Activated naive CD8-positive, alpha-beta T cell treated with anti-CD3 and anti-CD28 coated beads, Interleukin-2, amount 10 ng/mL, durations not matched to agents 7 days and 5 days (primary cell): ENCODE measurements around the gene POLE. TPM values are rescaled to one million over a fixed set of nuclear protein-coding genes. Genes with fewer than 3 reads are reported as not detected.
A peak's percentile ranks its signal among the peaks of the same experiment; 100 is the strongest.

Experiments
- ATAC-seq: fragments of 150-1000 bp; cut with Tn5 transposase; one replicate; pipeline ENCODE4 v1.10.0; 2021; ENCODE audit warnings: low read depth, moderate library complexity
- POLR2A ChIA-PET: fragments of 350-600 bp; sonication (Branson Sonifier 250); formaldehyde crosslinking; loops from one replicate; lab custom pipeline; 2021; ENCODE audit warnings: antibody characterized with exemption; lab: Charles Lee
- DNase-seq: peaks from one replicate; pipeline ENCODE4 v3.0.0; 2021
- H3K27ac Mint-ChIP-seq: one replicate; pipeline ENCODE4 v1.8.0; 2022; ENCODE audit warnings: mild to moderate bottlenecking, mixed read lengths
- H3K27me3 Mint-ChIP-seq: one replicate; pipeline ENCODE4 v1.8.0; 2022; ENCODE audit warnings: mild to moderate bottlenecking, moderate library complexity, mixed read lengths
- H3K36me3 Mint-ChIP-seq: one replicate; pipeline ENCODE4 v1.8.0; 2021; ENCODE audit warnings: mild to moderate bottlenecking, mixed read lengths
- H3K4me1 Mint-ChIP-seq: one replicate; pipeline ENCODE4 v1.8.0; 2021; ENCODE audit warnings: mixed read lengths
- H3K4me3 Mint-ChIP-seq: one replicate; pipeline ENCODE4 v1.8.0; 2022; ENCODE audit warnings: mild to moderate bottlenecking, moderate library complexity, mixed read lengths
- H3K9me3 Mint-ChIP-seq: one replicate; pipeline ENCODE4 v1.8.0; 2021; ENCODE audit warnings: mixed read lengths
- total RNA-seq, 2 experiments: library from RNA; stranded (reverse); gene quantifications; one replicate each; pipeline ENCODE4 v1.2.3, GENCODE V29; 2021

The POLE gene
- total RNA-seq, 2 experiments from 2014 or later = 168 TPM

GRCh38 chr12:132647858-132648257 lies 39.3 kb downstream of the POLE start:
- H3K4me3 Mint-ChIP-seq = no peak overlapping the region
- POLR2A ChIA-PET = no interaction called here
- H3K9me3 Mint-ChIP-seq = no peaks in the 10 kb centered on the region
- no peak overlapping the region for H3K27ac Mint-ChIP-seq
- DNase-seq = no peak
- no peak for ATAC-seq
- peaks cover 20% of the 10 kb centered on the region for H3K36me3 Mint-ChIP-seq
- H3K27me3 Mint-ChIP-seq = no peaks in the 10 kb centered on the region
- peaks cover 6% of the 10 kb centered on the region for H3K4me1 Mint-ChIP-seq

DNA sequence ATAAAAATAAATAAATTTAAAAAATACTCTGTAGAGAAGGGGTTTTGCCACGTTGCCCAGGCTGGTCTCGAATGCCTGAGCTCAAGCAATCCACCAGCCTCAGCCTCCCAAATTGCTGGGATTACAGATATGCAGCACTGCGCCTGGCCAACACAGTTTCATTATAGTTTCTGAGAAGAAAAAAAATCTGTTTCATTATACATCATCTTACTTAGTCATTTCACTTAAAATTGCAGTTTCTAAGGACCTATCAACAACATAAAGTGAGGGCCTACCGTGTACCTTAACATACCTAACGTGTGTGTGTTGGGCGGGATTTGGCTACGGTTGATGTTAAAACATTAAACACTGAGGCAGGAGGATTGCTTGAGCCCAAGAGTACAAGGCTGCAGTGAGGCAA lies 40.3 kb downstream of the POLE start:
- ATAC-seq (no peak), DNase-seq (no peak)
- Mint-ChIP-seq H3K27ac (no peak overlapping the region), H3K36me3 (peaks cover 16% of the 10 kb centered on the region), H3K27me3 (no peaks in the 10 kb centered on the region), H3K9me3 (no peaks in the 10 kb centered on the region), H3K4me1 (peaks cover 3% of the 10 kb centered on the region), H3K4me3 (no peak overlapping the region)
- POLR2A ChIA-PET = no interaction called here

DNA sequence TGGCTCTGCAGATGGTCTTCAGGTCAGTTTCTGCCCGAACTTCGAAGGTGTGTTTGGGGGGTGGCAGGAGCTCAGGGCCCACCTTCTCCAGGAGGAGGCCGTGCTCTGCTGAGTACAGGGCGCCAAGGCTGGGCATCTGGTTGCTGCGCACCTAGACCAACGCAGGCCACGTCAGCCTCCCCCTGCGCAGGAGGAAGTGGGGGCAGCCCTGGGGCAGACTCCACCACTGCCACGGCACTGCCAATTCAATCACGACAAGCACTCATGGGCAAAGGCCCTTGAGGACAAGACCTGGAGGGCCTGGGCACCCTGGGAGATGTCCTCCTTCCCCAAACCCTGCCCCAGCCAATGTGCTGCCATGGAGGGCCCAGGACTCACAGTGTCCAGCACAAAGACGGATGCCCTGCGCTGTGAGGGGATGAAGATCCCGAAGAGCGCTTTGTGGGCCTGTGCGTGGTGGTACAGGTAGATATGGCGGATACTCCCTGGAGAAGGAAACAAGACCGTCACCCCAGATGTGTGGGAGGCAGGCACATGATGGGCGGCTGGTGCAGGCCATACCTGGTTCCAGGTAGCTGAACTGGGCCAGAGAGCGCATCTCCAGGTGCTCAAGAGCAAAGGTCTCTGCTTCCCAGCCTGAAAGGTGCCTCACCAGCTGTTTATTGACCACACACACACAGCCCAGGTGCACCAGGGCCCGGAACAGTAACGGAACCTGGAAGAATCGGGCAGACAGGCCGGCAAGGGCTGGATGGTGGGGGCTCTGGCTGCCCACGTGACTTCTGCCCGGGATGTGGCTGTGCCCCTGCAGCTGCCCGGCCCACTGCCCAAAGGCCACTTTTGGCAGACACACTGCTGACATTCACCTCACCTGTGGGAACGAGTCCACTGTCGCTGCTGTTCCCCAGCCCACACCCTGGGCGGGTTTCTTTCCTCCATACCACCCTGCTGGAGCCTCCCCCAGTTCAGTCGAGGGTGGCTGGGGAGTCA lies 44.0 kb downstream of the POLE start:
- no peaks in the 10 kb centered on the region for H3K27me3 Mint-ChIP-seq
- H3K4me3 Mint-ChIP-seq = no peak overlapping the region
- H3K4me1 Mint-ChIP-seq = peaks cover 8% of the 10 kb centered on the region
- no peak for ATAC-seq
- no peaks in the 10 kb centered on the region for H3K9me3 Mint-ChIP-seq
- peaks cover 22% of the 10 kb centered on the region for H3K36me3 Mint-ChIP-seq
- POLR2A ChIA-PET = interaction anchor here (0.7 kb wide), 1 partner anchor 75 kb away, joined by 4 read pairs; no protein-coding TSS in a partner anchor
- H3K27ac Mint-ChIP-seq = peak overlapping the region; percentile 30
- DNase-seq = no peak

DNA sequence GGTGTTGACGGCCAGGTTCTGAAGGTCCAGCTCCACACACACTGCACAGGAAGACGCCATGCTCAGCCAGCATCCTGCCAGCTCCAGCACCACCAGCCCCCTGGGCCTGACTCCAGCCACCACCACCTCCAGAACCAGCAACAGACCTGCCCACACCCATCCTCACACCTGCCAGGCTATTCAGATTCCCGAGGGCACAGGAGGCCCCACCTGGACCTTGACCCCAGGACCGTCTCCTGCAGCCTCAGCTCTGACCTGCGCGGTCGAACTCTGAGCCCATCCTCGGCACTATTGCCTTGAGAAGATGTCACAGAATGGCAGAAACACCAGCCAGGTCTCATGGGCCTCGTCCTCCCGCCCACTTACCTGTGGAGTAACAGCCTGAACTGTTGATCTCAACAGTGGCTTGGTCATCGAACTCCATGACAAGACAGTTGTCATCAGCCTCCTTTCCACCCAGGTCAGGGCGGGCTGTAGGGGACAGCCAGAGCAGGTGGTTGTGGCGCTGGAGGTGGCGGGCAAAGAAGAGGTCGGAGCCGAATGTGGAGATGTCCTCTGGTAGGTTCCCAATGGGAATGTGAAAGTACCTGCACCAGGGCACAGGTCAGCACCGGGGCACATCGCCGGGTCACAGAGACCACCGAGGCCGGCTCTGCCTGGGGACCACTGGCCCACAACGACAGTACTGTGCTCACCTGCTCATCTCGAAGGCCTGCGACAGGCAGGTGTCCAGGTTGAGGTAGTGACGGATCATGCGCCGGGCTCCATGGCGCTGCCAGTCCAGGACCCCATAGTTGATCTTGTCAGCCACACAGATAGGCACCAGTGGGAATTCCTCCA lies 45.1 kb downstream of the POLE start:
- H3K36me3 Mint-ChIP-seq = peaks cover 23% of the 10 kb centered on the region
- no peak for ATAC-seq
- no peak overlapping the region for H3K4me3 Mint-ChIP-seq
- no peak overlapping the region for H3K27ac Mint-ChIP-seq
- no peaks in the 10 kb centered on the region for H3K9me3 Mint-ChIP-seq
- no peaks in the 10 kb centered on the region for H3K27me3 Mint-ChIP-seq
- no peak for DNase-seq
- POLR2A ChIA-PET = no interaction called here
- H3K4me1 Mint-ChIP-seq = peaks cover 14% of the 10 kb centered on the region

- DNase-seq (no peak), ATAC-seq (no peak)
- Mint-ChIP-seq H3K27ac (no peak overlapping the region), H3K4me1 (peaks cover 14% of the 10 kb centered on the region), H3K27me3 (no peaks in the 10 kb centered on the region), H3K36me3 (peaks cover 24% of the 10 kb centered on the region), H3K9me3 (no peaks in the 10 kb centered on the region), H3K4me3 (no peak overlapping the region)
- POLR2A ChIA-PET = no interaction called here
Observed at GRCh38 chr12:132640936-132641335, 46.2 kb downstream of the POLE start.

- ATAC-seq = no peak
- no peak overlapping the region for H3K27ac Mint-ChIP-seq
- peaks cover 29% of the 10 kb centered on the region for H3K36me3 Mint-ChIP-seq
- H3K27me3 Mint-ChIP-seq = no peaks in the 10 kb centered on the region
- H3K4me1 Mint-ChIP-seq = peaks cover 14% of the 10 kb centered on the region
- no peaks in the 10 kb centered on the region for H3K9me3 Mint-ChIP-seq
- POLR2A ChIA-PET = no interaction called here
- DNase-seq = no peak
- no peak overlapping the region for H3K4me3 Mint-ChIP-seq
Observed at GRCh38 chr12:132639956-132640520, 47.1 kb downstream of the POLE start.

GRCh38 chr12:132638541-132639408 lies 48.4 kb downstream of the POLE start:
- Mint-ChIP-seq H3K9me3 (no peaks in the 10 kb centered on the region), H3K27me3 (no peaks in the 10 kb centered on the region), H3K4me3 (no peak overlapping the region), H3K27ac (no peak overlapping the region), H3K36me3 (peaks cover 33% of the 10 kb centered on the region), H3K4me1 (peaks cover 15% of the 10 kb centered on the region)
- DNase-seq (no peak), ATAC-seq (peak; percentile 16)
- POLR2A ChIA-PET = interaction anchor here (1.1 kb wide), 1 partner anchor 71 kb away, joined by 3 read pairs; the partner anchor contains the start of gene PGAM5

- Mint-ChIP-seq H3K4me3 (no peak overlapping the region), H3K4me1 (peaks cover 15% of the 10 kb centered on the region), H3K27me3 (no peaks in the 10 kb centered on the region), H3K36me3 (peaks cover 37% of the 10 kb centered on the region), H3K27ac (no peak overlapping the region), H3K9me3 (no peaks in the 10 kb centered on the region)
- POLR2A ChIA-PET = interaction anchor here (0.7 kb wide), 1 partner anchor 629 kb away, joined by 4 read pairs; no protein-coding TSS in a partner anchor
- ATAC-seq (no peak), DNase-seq (no peak)
Observed at GRCh38 chr12:132637811-132638210, 49.3 kb downstream of the POLE start.

DNA sequence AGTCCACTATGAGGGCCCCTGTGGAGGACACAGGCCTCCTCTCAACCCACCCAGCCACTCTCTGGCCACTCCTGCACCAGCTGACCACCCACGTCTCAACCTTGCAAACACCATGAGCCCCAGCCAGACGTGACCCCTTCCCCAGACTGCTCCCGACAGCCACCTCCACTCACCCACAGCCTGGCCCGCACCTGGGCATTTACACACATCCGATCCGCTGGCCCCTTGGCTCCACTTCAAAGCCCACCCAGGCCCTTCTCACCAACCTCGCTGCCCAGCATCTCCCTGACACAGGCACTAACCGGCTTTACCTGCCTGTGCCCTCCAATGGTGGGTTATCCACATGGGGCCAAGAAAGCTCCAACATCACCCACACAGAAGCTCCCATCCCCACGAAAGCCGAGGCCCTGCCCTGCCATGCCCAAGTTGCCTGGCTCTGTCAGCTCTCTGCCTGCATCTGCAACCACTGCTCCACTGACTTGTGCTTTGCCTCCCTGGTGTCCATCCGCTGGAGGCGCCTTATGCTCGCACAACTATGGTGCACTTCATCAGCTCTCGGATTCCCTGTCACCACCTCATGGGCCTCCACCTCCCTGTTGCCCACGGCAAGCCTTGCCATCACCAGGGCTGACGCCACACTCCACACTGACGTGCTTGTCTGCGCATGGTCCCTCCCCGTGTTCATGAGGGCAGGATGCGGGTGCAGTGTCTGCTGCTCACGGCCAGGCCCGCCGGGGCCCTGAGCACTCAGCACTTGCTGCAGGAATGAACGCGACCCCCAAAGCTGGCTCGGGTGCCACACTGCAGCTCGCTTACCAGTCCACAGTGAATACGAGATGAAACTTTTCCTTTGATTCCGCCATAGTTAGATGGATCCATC lies 51.8 kb downstream of the POLE start:
- Mint-ChIP-seq H3K9me3 (no peaks in the 10 kb centered on the region), H3K36me3 (peaks cover 46% of the 10 kb centered on the region), H3K27ac (no peak overlapping the region), H3K27me3 (no peaks in the 10 kb centered on the region), H3K4me1 (peaks cover 10% of the 10 kb centered on the region), H3K4me3 (no peak overlapping the region)
- ATAC-seq = no peak
- POLR2A ChIA-PET = no interaction called here
- DNase-seq = no peak

DNA sequence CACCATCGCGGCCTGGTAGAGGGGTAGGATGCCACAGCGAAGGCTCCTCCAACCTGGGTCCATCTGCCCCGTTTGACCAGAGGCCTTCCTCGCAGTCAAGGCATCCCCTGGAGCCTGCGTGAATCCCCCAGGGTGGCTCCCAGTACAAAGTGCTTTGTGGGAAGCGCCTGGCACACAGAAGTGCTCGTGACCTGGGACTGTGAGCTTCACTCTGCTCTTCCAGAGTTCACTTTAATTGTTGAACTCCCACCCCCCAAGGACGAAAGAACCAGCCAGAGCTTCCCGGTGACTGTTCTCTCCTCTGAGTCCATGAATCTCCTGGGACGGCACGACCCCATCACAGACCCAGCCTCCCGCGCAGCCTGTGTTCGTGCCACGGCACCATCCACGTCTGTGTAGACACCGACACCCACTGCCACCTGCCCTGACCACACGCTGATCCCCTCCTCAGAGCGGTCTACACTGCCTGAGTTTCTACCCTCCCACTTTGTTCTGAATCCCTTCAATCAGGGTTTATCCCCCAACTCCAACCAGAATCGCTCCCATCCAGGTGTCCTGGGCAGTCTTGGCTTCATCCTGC lies 52.6 kb downstream of the POLE start:
- Mint-ChIP-seq H3K4me3 (no peak overlapping the region), H3K9me3 (no peaks in the 10 kb centered on the region), H3K27ac (peak overlapping the region; percentile 54), H3K4me1 (peaks cover 10% of the 10 kb centered on the region), H3K27me3 (no peaks in the 10 kb centered on the region), H3K36me3 (peaks cover 49% of the 10 kb centered on the region)
- ATAC-seq (no peak), DNase-seq (no peak)
- POLR2A ChIA-PET = no interaction called here

GRCh38 chr12:132633901-132634300 lies 53.2 kb downstream of the POLE start:
- no peaks in the 10 kb centered on the region for H3K9me3 Mint-ChIP-seq
- H3K4me1 Mint-ChIP-seq = peaks cover 10% of the 10 kb centered on the region
- peaks cover 47% of the 10 kb centered on the region for H3K36me3 Mint-ChIP-seq
- ATAC-seq (no peak), DNase-seq (no peak)
- POLR2A ChIA-PET = no interaction called here
- no peak overlapping the region for H3K4me3 Mint-ChIP-seq
- no peaks in the 10 kb centered on the region for H3K27me3 Mint-ChIP-seq
- no peak overlapping the region for H3K27ac Mint-ChIP-seq
